ENCODE data around the gene ZAP70.

Gene ZAP70

GRCh38 chr2:97699765-97700444 lies 13.5 kb upstream of the ZAP70 start:
- H3K4me3 ChIP-seq (ENCODE audit: low read depth, low read length), result no peak overlapping the region
- peak; percentile 87 for TF ChIP-seq CTCF (IDR thresholded peaks at IDR 0.05; ENCODE audit: low read depth, low read length)

GRCh38 chr2:97701186-97701585 lies 12.2 kb upstream of the ZAP70 start:
- no peak overlapping the region for H3K4me3 ChIP-seq (ENCODE audit: low read depth, low read length)
- TF ChIP-seq CTCF (IDR thresholded peaks at IDR 0.05; ENCODE audit: low read depth, low read length), result no peak

GRCh38 chr2:97701851-97702465 lies 11.4 kb upstream of the ZAP70 start:
- no peak for TF ChIP-seq CTCF (IDR thresholded peaks at IDR 0.05; ENCODE audit: low read depth, low read length)

GRCh38 chr2:97702731-97703470 lies 10.5 kb upstream of the ZAP70 start:
- no peak for TF ChIP-seq CTCF (IDR thresholded peaks at IDR 0.05; ENCODE audit: low read depth, low read length)
- H3K4me3 ChIP-seq (ENCODE audit: low read depth, low read length), result no peak overlapping the region

More at GRCh38 chr2:97701851-97702465, 11.4 kb upstream of the ZAP70 start:
- no peak overlapping the region for H3K4me3 ChIP-seq (ENCODE audit: low read depth, low read length)

- no peak for TF ChIP-seq CTCF (IDR thresholded peaks at IDR 0.05; ENCODE audit: low read depth, low read length)
- H3K4me3 ChIP-seq (ENCODE audit: low read depth, low read length), result no peak overlapping the region
Measured at GRCh38 chr2:97703741-97704140, 9.6 kb upstream of the ZAP70 start.

- TF ChIP-seq CTCF (IDR thresholded peaks at IDR 0.05; ENCODE audit: low read depth, low read length), result no peak
- H3K4me3 ChIP-seq (ENCODE audit: low read depth, low read length), result no peak overlapping the region
Measured at GRCh38 chr2:97704989-97705388, 8.4 kb upstream of the ZAP70 start.

GRCh38 chr2:97706112-97706511 lies 7.3 kb upstream of the ZAP70 start:
- no peak overlapping the region for H3K4me3 ChIP-seq (ENCODE audit: low read depth, low read length)
- no peak for TF ChIP-seq CTCF (IDR thresholded peaks at IDR 0.05; ENCODE audit: low read depth, low read length)

All from WI38 (cell line).